Measurements from ENCODE around the gene GK2.

- no peak for TF ChIP-seq CTCF (IDR thresholded peaks at IDR 0.05)
- TF ChIP-seq POLR2A (IDR thresholded peaks at IDR 0.05), result no peak
Observed at GRCh38 chr4:79426989-79427388, 19.0 kb upstream of the GK2 start.

All from body of pancreas (tissue), 4 donors.